GM23338 (cell line): ENCODE data around the gene KLHDC1. TPM values are rescaled to one million over a fixed set of nuclear protein-coding genes. Genes with fewer than 3 reads are reported as not detected.

Experiments
- ATAC-seq: fragments of 200-7000 bp; cut with Tn5 transposase; 3 replicates; pipeline ENCODE4 v1.9.1; 2020
- DNase-seq: peaks from one replicate; pipeline ENCODE4 v3.0.0-alpha.2; 2015; ENCODE audit warnings: low spot score
- H2AFZ ChIP-seq: fragments of 200-600 bp; sonication (generic); 2 replicates; pipeline ENCODE4 v1.8.0; 2016; ENCODE audit warnings: antibody characterized with exemption, mild to moderate bottlenecking, moderate library complexity
- H3F3A ChIP-seq: fragments of 200-600 bp; sonication (generic); replicated peaks from 2 replicates; pipeline ENCODE4 v1.8.0; 2017; ENCODE audit warnings: antibody characterized with exemption, mixed run types, low read depth
- H3K27ac ChIP-seq: fragments of 200-600 bp; sonication (generic); 2 replicates; pipeline ENCODE4 v1.6.1; 2016; ENCODE audit warnings: low read depth
- H3K27me3 ChIP-seq: fragments of 200-600 bp; sonication (generic); 2 replicates; pipeline ENCODE4 v1.8.0; 2016; ENCODE audit warnings: mild to moderate bottlenecking, mixed run types, moderate library complexity; ENCODE audit not compliant: insufficient read depth
- H3K36me3 ChIP-seq: fragments of 200-600 bp; sonication (generic); 2 replicates; pipeline ENCODE4 v1.8.0; 2016; ENCODE audit warnings: mild to moderate bottlenecking; ENCODE audit not compliant: insufficient read depth
- H3K4me1 ChIP-seq: fragments of 200-600 bp; sonication (generic); 2 replicates; pipeline ENCODE4 v1.8.0; 2016; ENCODE audit warnings: mild to moderate bottlenecking, moderate library complexity; ENCODE audit not compliant: insufficient read depth
- H3K4me2 ChIP-seq: fragments of 200-600 bp; sonication (generic); 2 replicates; pipeline ENCODE4 v1.7.1; 2017; ENCODE audit warnings: mixed run types
- H3K4me3 ChIP-seq: fragments of 200-600 bp; sonication (generic); 2 replicates; pipeline ENCODE4 v1.6.1; 2016; ENCODE audit warnings: mixed run types
- H3K79me2 ChIP-seq: fragments of 200-600 bp; sonication (generic); replicated peaks from 2 replicates; pipeline ENCODE4 v1.8.0; 2017; ENCODE audit warnings: mild to moderate bottlenecking; ENCODE audit not compliant: insufficient read depth
- H3K9me2 ChIP-seq: fragments of 200-600 bp; sonication (generic); 2 replicates; pipeline ENCODE4 v1.8.0; 2017; ENCODE audit not compliant: insufficient read depth
- H4K20me1 ChIP-seq: fragments of 200-600 bp; sonication (generic); replicated peaks from 2 replicates; pipeline ENCODE4 v1.8.0; 2017; ENCODE audit warnings: mild to moderate bottlenecking; ENCODE audit not compliant: insufficient read depth
- H3K27ac Mint-ChIP-seq: 2 replicates; pipeline ENCODE4 v1.8.0; 2020; ENCODE audit warnings: inconsistent platforms, mild to moderate bottlenecking, moderate library complexity, mixed read lengths
- H3K27me3 Mint-ChIP-seq: 3 replicates; pipeline ENCODE4 v1.8.0; 2022; ENCODE audit warnings: low read depth, mild to moderate bottlenecking, moderate library complexity, mixed read lengths, inconsistent platforms; ENCODE audit not compliant: insufficient read depth, poor library complexity
- H3K36me3 Mint-ChIP-seq: 3 replicates; pipeline ENCODE4 v1.8.0; 2021; ENCODE audit warnings: low read depth, mild to moderate bottlenecking, inconsistent platforms, moderate library complexity, mixed read lengths
- H3K4me1 Mint-ChIP-seq: 3 replicates; pipeline ENCODE4 v1.8.0; 2020; ENCODE audit warnings: mild to moderate bottlenecking, inconsistent platforms, mixed read lengths
- H3K4me3 Mint-ChIP-seq: 3 replicates; pipeline ENCODE4 v1.8.0; 2021; ENCODE audit warnings: moderate library complexity, mild to moderate bottlenecking, inconsistent platforms, mixed read lengths
- H3K9me3 Mint-ChIP-seq: 3 replicates; pipeline ENCODE4 v1.8.0; 2020; ENCODE audit warnings: moderate library complexity, mild to moderate bottlenecking, inconsistent platforms, mixed read lengths
- CREB1 ChIP-seq: fragments of 250-450 bp; sonication (Bioruptor Pico); IDR thresholded peaks from 2 replicates; pipeline ENCODE4 v1.5.0; 2020; ENCODE audit warnings: low read depth, mild to moderate bottlenecking, moderate library complexity
- CTCF ChIP-seq, 2 experiments: fragments of 200-600 bp in 1 of 2; sonication (generic) in 1 of 2; conservative IDR thresholded peaks; 2 replicates each; pipeline versions ENCODE4 v1.5.1 to v1.6.1; 2016 to 2017; ENCODE audit warnings: antibody characterized with exemption in 2 of 2, low read depth in 2 of 2, mild to moderate bottlenecking in 2 of 2, moderate library complexity in 1 of 2
- ETS1 ChIP-seq: IDR thresholded peaks from 2 replicates; pipeline ENCODE4 v1.6.1; 2016; ENCODE audit warnings: antibody characterized with exemption
- EZH2 ChIP-seq: fragments of 200-600 bp; sonication (generic); IDR thresholded peaks from one replicate; pipeline ENCODE4 v1.8.0; 2017; ENCODE audit warnings: antibody characterized with exemption, mild to moderate bottlenecking, low read depth; ENCODE audit not compliant: unreplicated experiment
- JUNB ChIP-seq: IDR thresholded peaks from one replicate; pipeline ENCODE4 v1.6.1; 2016; ENCODE audit warnings: antibody characterized with exemption; ENCODE audit not compliant: unreplicated experiment
- POLR2AphosphoS5 ChIP-seq: IDR thresholded peaks from 2 replicates; pipeline ENCODE4 v1.6.1; 2016; ENCODE audit warnings: antibody characterized with exemption, low read depth
- REST ChIP-seq: IDR thresholded peaks from one replicate; pipeline ENCODE4 v1.6.1; 2018; ENCODE audit warnings: antibody characterized with exemption; ENCODE audit not compliant: unreplicated experiment
- STAT1 ChIP-seq: IDR thresholded peaks from one replicate; pipeline ENCODE4 v1.6.1; 2016; ENCODE audit warnings: antibody characterized with exemption; ENCODE audit not compliant: unreplicated experiment
- polyA plus RNA-seq: library from polyadenylated mRNA; unstranded; fragments of >200 nt; fragmentation: Nextera tagmentation; extraction: Ambion mirVana; gene quantifications from 2 replicates; pipeline ENCODE4 v1.2.1, GENCODE V29; 2016
- total RNA-seq: library from RNA; depleted of rRNA; stranded (reverse); fragments of >200 nt; shearing (Covaris generic); gene quantifications from 2 replicates; pipeline ENCODE4 v1.2.3, GENCODE V29; 2014

The KLHDC1 gene
- total and polyA plus RNA-seq, 2 experiments from 2014 or later, result 4.0 TPM; not detected in 1

- Histone ChIP-seq H2AFZ (no peak overlapping the region), H3K36me3 (peaks cover 12% of the 10 kb centered on the region; the same call in 1 of the 2 replicates), H3K27me3 (no peaks in the 10 kb centered on the region), H3K4me2 (no peak overlapping the region), H3K4me1 (no peaks in the 10 kb centered on the region), H3K9me2 (no peaks in the 10 kb centered on the region), H3K27ac (no peak overlapping the region), H3K79me2 (no peaks in the 10 kb centered on the region), H3F3A (no peaks in the 10 kb centered on the region), H4K20me1 (no peaks in the 10 kb centered on the region), H3K4me3 (no peak overlapping the region)
- no peaks in the 10 kb centered on the region for H3K9me3 Mint-ChIP-seq
- peak; percentile 86 for ATAC-seq
- no peak overlapping the region for H3K27ac Mint-ChIP-seq
- H3K27me3 Mint-ChIP-seq, result peaks cover 6% of the 10 kb centered on the region
- H3K36me3 Mint-ChIP-seq, result peaks cover 75% of the 10 kb centered on the region
- no peaks in the 10 kb centered on the region for H3K4me1 Mint-ChIP-seq
- TF ChIP-seq CTCF (conservative IDR thresholded peaks at IDR 0.05; ENCODE audit: low read depth in 2 of 2), result peak in 1 of 2 experiments; percentile 14; a peak in 1 of 4 replicates
- no peak for TF ChIP-seq CREB1 (CRISPR knock-in tag)
- DNase-seq, result peak; percentile 24
- H3K4me3 Mint-ChIP-seq, result no peak overlapping the region
Measured at GRCh38 chr14:49677643-49678042, 15.3 kb upstream of the KLHDC1 start.

- Mint-ChIP-seq H3K27me3 (peaks cover 6% of the 10 kb centered on the region), H3K36me3 (peaks cover 75% of the 10 kb centered on the region), H3K27ac (no peak overlapping the region), H3K4me3 (no peak overlapping the region), H3K9me3 (no peaks in the 10 kb centered on the region), H3K4me1 (no peaks in the 10 kb centered on the region)
- Histone ChIP-seq H3K27ac (no peak overlapping the region), H3K79me2 (peaks cover 7% of the 10 kb centered on the region; the same call in 1 of the 2 replicates), H3K27me3 (no peaks in the 10 kb centered on the region), H3K4me3 (no peak overlapping the region), H3K4me2 (no peak overlapping the region), H3F3A (no peaks in the 10 kb centered on the region), H3K36me3 (peaks cover 18% of the 10 kb centered on the region; the same call in 1 of the 2 replicates), H4K20me1 (peaks cover 12% of the 10 kb centered on the region), H3K4me1 (no peaks in the 10 kb centered on the region), H3K9me2 (no peaks in the 10 kb centered on the region), H2AFZ (no peak overlapping the region)
- ATAC-seq (no peak), DNase-seq (no peak)
- TF ChIP-seq EZH2 (no peak), CREB1 (CRISPR knock-in tag) (no peak), ETS1 (no peak)
Measured at GRCh38 chr14:49679271-49679670, 13.6 kb upstream of the KLHDC1 start.

GRCh38 chr14:49686425-49686824 is 6.5 kb upstream of the KLHDC1 start:
- Mint-ChIP-seq H3K27ac (no peak overlapping the region), H3K4me1 (peaks cover 17% of the 10 kb centered on the region), H3K36me3 (peaks cover 32% of the 10 kb centered on the region), H3K27me3 (peaks cover 17% of the 10 kb centered on the region), H3K9me3 (no peaks in the 10 kb centered on the region), H3K4me3 (peak overlapping the region; percentile 91)
- H3F3A ChIP-seq, result peaks cover 10% of the 10 kb centered on the region
- peaks cover 18% of the 10 kb centered on the region; the same call in 1 of the 2 replicates for H3K36me3 ChIP-seq
- TF ChIP-seq REST, result no peak
- no peak for TF ChIP-seq ETS1
- TF ChIP-seq CREB1 (CRISPR knock-in tag), result no peak
- TF ChIP-seq STAT1, result no peak
- TF ChIP-seq JUNB, result no peak
- no peak for TF ChIP-seq POLR2AphosphoS5
- H3K27ac ChIP-seq, result no peak overlapping the region
- H3K4me3 ChIP-seq, result peak overlapping the region; percentile 87; the same call in 1 of the 2 replicates
- ATAC-seq (no peak), DNase-seq (no peak)
- peaks cover 17% of the 10 kb centered on the region; the same call in 1 of the 2 replicates for H3K4me1 ChIP-seq
- H4K20me1 ChIP-seq, result peaks cover 12% of the 10 kb centered on the region
- H2AFZ ChIP-seq, result no peak overlapping the region
- H3K4me2 ChIP-seq, result peak overlapping the region; percentile 81
- peaks cover 8% of the 10 kb centered on the region for H3K27me3 ChIP-seq
- H3K79me2 ChIP-seq, result peaks cover 39% of the 10 kb centered on the region
- no peaks in the 10 kb centered on the region for H3K9me2 ChIP-seq
